Stimulated activated CD4-positive, alpha-beta T cell treated with anti-CD3 and anti-CD28 coated beads, Interleukin-12 subunit alpha, Interleukin-12 subunit beta, amount 100 ng/mL, for 4 hours (primary cell): ENCODE measurements around the gene SERPINH1.

Experiments used
- DNase-seq: peaks from one replicate; pipeline ENCODE4 v3.0.0-alpha.2; 2020

Gene SERPINH1

DNA sequence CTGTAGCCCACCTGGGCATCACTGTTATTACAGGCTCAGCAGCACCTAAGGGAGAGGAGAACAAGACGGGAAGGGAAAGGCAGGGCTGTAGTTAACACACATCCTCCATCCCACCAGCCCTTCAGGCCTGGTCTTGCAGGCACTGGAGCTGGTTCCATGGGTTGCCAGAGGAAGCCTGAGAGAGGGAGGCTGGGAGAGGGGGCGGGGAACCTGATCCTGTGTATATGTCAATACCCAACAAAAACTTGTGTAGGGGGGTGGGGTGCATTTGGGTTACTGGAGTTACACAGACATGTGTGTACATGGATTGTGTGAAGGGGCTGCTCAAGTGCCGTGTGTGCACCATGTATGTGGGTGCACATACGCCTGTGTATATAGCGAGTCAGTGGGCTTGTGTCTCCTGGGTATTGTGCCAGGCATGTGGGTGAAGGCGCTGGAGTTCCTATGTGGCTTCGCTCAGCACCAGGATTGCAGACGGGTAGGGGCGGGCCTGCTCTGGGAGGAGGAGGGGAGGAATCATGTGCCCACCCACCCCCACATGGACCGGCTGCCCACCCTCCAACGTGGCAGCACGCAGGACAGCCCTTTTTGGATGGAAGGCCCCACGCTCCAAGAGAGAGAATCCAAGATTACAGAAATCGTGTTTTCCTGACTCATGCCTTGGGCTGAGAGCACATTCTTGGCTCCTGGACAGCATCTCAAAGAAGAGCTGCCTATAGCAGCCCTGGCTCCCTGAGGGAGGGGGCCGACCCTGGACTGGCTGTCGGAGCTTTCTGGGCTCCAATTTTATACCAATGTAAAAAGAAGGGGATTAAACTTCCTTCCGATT is 4.2 kb upstream of the SERPINH1 start:
- no peak for DNase-seq

GRCh38 chr11:75558939-75559843 is 2.9 kb upstream of the SERPINH1 start:
- no peak for DNase-seq

DNA sequence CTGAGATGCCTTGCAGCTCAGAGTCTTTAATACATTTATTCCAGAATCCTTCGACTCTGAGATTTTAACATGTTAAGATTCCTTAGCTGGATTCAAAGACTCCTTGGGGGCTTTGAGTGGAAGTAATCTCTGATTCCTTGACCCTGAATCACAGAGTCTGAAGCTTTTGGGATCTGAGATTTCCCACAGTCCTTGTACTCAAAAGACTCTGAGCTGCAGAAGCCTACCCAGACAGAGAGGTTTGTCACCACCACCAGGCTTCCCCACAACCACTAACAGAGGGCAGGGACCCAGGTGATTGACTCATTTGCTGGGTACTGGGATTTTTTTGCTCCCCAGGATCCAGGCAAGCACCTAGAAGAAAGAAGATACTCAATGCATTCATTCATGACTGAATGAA is 1.4 kb upstream of the SERPINH1 start:
- DNase-seq: no peak

DNA sequence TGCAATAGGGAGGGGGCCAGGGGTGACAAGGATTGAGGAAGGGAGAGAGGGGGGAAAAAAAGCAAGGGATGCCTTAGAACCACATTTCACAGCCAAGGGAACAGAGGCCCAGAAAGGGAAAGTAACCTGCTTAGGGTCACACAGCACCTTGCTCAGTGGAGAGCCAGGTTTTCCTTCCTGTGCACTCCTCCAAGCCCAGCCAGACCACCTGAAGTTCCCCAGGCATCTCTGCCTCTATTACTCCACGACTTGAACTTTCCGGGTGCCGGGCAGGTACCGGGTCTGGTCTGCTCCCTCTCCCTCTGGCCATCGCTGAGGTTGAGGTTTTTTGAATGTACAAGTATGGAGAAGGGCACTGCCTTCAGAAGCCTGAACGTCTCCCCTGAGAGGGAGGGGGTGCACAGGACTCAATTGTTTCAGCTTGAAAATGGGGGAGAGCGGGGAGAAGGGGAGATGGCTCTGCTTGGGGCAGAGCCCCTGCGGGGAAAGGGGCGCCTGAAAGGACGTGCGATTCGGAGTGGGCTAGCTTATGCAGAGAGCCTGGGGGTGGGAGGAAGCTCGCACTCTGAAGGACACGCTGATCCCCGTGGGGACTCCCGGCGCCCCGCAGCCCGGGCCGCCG is 516 bp upstream of the SERPINH1 start:
- no peak for DNase-seq

DNA sequence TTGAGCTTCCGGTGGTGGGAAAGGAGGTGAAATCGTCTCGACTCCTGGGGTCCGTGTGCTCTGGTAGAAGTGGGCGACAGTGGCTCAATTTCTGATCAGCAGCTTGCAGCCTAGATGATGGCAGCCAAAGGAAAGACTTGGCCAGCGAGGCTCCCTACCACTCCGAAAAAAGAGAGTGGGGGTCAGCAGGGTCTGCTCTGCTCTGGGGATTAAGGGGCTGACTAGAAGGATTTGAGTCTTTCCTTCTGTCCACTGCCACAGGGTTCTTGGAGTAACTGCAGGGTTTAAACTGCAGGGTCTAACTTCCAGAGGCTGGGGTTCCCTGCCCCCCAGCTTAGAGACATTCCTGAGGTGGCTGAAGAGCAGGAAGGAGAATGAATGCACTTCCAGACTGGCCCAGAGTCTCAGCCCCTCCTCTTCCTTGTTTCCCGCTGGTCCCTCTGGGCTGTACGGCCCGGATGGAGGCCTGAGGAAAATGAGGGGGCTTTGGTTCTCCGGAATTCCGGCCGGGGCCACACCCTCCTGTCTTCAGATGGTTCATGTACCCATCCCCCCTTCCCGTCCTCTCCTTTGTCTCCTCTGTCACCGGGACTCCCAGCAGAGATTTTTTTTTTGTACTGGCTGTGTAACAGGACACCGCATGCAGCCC is 907 bp downstream of the SERPINH1 start:
- no peak for DNase-seq

DNA sequence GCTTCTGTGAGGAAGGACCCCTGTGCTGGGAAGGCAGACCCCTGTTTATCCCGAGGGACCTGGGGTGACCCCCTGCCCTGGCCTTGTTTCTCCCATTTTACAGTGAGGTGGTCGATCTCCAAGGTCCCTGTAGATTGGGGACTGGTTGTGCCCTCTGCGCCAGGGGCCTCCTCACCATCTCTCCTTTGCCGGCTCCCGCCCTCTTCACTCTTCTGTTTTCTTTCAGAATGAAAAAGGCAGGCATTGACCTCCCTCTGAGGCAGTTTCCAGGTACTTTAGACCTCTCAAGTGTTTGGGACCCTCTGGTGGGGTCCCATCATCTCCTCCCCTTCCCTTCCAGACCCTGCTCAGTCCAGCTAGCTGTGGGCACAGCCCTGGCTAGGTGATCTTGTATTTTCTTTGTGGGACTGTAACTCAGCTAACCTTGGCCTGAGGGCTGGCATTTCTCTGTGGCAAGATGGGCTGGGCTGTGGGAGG is 1.5 kb downstream of the SERPINH1 start:
- DNase-seq: no peak

GRCh38 chr11:75563978-75564552 is 2.0 kb downstream of the SERPINH1 start:
- DNase-seq: no peak

DNA sequence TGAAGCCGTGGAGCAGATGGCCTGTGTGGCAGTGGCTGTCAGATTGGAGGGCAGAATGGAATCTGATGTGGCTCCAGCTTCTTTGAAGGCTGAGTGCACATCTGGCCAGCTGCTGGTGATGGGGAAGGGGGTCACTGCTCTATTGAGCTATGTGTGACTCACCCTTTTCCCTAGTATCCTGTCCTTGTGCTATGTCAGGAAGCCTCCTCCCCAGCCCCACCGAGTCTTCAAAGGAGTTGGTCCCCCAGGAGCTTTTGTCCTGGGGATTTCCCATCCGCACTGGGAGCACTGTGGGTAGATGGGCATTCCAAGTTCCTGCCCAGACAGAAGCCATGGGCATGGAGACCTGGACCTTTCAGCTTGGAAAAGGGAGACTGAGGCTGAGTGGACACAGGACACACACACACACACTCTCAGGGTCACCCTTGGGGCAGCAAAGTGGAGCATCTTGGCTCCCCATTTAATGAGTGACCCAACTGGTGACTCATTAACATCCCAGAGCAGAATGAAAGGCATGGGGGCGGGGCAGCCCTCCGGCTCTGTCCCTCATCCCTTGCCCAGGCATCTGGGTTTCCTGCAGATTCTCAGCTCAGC is 3.3 kb downstream of the SERPINH1 start:
- no peak for DNase-seq

DNA sequence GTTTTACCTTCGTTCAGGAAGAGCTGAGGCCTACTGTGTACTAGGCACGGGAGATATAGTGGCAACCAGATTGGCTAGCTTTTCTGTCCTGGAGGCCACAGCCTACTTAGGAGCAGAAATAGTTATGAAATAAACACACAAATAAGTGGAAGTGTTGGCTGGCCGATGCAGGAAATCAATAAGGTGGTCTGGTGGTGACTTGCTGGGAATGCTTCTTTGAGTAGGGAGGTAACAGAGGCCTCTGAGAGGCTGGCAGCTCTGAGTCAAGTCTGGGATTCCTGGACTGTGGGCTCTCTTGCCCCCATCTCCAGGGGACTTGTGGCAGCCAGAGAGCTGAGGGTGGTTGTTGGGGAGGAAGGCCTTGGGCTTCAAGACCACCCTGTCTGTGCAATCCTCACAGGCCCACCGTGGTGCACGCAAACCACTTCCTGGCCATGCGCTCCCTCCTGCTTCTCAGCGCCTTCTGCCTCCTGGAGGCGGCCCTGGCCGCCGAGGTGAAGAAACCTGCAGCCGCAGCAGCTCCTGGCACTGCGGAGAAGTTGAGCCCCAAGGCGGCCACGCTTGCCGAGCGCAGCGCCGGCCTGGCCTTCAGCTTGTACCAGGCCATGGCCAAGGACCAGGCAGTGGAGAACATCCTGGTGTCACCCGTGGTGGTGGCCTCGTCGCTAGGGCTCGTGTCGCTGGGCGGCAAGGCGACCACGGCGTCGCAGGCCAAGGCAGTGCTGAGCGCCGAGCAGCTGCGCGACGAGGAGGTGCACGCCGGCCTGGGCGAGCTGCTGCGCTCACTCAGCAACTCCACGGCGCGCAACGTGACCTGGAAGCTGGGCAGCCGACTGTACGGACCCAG is 4.1 kb downstream of the SERPINH1 start:
- no peak for DNase-seq

DNA sequence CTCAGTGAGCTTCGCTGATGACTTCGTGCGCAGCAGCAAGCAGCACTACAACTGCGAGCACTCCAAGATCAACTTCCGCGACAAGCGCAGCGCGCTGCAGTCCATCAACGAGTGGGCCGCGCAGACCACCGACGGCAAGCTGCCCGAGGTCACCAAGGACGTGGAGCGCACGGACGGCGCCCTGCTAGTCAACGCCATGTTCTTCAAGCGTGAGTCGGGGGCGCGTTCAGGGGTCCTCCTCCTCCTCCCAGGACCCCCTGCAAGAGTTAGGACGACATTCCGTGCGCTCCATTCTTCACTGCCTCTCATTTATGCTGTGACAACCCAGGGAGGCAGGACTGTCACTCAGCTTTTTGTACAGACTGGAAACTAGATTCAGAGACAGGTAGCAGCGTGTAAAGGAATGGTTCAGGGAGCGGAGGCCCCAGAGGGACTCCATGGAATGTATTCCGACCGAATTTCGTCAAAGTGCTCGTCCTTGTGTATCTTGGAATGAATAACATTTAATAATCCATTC is 4.8 kb downstream of the SERPINH1 start:
- no peak for DNase-seq

- DNase-seq: no peak
Measured at GRCh38 chr11:75567971-75568370, 5.9 kb downstream of the SERPINH1 start.

DNA sequence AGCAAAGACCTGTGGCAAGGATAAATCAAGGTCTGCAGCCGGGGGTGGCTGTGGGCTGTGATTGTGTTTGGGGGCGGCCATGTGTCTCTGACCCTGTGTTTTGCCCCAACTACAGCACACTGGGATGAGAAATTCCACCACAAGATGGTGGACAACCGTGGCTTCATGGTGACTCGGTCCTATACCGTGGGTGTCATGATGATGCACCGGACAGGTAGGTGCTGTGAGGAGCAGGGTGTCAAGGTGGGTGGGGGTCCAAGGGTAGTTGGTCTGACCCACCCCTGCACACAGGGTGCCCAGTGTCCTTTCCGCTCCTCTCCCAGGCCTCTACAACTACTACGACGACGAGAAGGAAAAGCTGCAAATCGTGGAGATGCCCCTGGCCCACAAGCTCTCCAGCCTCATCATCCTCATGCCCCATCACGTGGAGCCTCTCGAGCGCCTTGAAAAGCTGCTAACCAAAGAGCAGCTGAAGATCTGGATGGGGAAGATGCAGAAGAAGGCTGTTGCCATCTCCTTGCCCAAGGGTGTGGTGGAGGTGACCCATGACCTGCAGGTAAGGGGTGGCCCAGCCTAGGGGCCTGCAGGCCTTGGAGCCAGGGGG is 6.7 kb downstream of the SERPINH1 start:
- DNase-seq: no peak

DNA sequence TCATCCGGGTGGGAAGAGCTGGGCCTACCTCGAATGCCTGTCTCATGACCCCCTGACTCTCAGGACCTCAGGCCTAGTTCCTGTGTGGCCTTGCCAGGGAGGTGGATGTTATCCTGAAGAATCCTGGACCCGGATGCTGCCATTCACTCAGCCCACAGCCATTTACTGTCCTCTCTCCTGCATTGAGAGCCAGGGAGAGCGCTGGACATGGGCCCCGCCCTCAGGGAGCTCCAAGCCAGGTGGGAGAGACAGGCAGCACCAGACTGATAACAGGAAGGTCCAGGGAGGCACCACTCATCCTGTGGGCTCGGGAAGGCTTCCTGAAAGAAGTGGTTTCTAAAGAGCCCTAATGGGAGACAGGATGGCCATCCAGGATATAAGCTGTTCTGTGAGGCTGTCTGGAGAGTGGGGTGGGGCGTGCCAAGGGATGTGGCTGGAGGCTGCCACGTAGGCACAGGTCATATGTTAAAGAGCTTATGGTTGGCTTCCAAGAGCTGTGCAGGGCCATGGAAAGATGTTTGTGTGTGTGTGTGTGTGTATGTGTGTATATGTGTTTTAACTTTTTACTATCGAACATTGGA is 8.6 kb downstream of the SERPINH1 start:
- DNase-seq: no peak

GRCh38 chr11:75571625-75572024 is 9.6 kb downstream of the SERPINH1 start:
- DNase-seq: no peak

DNA sequence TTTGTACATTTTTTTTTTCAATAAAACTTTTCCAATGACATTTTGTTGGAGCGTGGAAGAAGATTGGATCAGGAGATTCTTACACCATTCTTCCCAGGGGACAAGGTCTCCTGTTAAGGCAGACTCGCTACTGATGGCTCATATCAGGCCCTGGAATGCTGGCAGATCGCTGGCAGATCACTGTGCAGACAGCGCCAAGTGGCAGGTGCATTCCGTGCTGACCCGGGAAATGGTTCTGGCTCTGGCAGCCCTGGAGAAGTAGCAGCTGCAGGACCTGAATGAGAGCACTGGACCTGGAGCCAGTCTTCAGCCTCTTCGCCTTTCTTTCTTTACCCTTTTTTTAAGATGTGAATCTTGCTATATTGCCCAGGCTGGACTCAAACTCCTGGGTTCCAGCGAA is 10.7 kb downstream of the SERPINH1 start:
- no peak for DNase-seq

DNA sequence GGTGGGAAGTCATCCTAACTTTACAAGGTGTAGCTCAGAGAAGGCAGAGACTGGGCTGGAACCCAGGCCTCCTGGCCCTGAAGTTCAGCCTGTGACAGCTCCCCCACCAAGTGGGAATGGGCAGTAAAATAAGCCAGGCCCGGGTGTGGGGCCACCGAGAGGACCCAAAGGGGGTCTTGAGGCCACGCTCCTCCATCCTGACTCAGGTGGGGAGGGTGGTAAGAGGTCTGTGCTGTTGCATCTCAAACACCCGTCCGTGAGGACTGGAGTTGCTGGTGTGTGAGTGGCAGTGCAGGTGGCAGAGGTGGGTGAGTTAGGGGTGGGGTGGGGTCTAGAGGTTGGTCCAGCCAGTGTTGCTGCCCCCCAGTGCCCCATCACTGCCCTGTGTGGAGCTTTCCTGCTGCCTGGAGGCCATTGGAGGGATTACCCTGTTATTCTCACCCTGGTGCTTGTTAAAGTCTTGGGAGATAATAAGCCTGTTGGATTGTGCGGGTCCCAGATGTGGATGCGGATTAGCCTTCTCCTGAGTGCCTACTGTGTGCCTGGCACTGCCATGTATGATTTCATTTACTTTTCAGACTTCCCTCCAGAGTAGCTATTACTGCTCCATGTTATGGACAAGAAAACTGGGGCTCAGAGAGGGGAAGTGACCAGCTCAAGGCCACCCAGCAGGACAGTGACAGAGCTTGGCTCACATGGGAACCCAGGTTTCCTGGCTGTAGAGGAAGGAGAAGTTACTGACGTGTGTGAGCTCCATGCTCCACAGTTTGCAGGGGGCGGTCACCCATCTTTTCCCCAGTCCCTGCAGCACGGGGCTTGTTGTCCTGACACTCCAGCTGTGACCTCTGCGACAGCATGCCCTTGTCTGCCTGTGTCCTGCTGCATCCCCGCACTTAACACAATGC is 12.9 kb downstream of the SERPINH1 start:
- no peak for DNase-seq

GRCh38 chr11:75576017-75576416 is 14.0 kb downstream of the SERPINH1 start:
- DNase-seq: no peak

- DNase-seq: no peak
Measured at GRCh38 chr11:75576499-75576918, 14.5 kb downstream of the SERPINH1 start.

- peak; percentile 61 for DNase-seq
Measured at GRCh38 chr11:75577207-75577606, 15.2 kb downstream of the SERPINH1 start.
